ENCODE data around the gene IRS1.

DNA sequence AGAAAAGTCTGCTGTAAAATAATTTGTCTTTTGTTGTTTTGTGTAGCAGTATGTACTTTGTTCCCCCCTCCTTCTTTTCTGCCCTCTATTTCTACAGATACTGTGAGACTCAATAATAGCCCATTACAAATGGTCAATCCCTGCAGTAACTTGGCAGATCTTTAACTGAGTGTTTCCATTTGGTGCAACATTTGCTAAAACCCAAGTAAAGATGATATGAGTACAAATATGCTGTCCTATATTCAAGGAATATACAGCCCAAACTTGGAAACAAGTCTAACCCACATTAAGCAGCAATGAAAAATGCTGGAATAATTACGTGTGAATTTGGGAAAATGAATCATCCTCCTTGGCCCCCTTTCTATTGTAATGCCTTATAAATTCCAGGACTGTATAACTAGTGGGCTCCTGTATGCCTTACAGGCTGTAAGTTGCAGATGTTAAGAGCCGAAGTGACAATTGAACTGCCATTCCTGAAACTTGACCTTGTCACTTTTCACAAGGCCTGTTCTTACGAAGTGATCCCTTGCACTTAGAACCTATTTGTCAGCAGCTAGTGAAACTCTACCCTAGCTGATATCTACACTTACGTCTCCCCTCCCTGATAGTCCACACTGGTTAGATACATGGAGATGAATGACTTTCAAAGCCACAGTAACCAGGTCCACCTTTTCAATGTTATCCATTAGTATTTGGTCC is 104.9 kb downstream of the IRS1 start:
- no peak for TF ChIP-seq GATA3 (IDR thresholded peaks at IDR 0.05; ENCODE audit: low read depth, low read length)
- TF ChIP-seq GATA2 (IDR thresholded peaks at IDR 0.05; ENCODE audit: low read depth, low read length), result no peak
